HG03280 (cell line): ENCODE results near the gene STAM.

ENCODE experiments used
- ATAC-seq: cut with Tn5 transposase; IDR thresholded peaks from one replicate; pipeline ENCODE4 v1.9.1; 2021; ENCODE audit warnings: mild to moderate bottlenecking, moderate library complexity; ENCODE audit not compliant: unreplicated experiment

The STAM gene

GRCh38 chr10:17758200-17758599, 114.2 kb downstream of the STAM start:
- no peak for ATAC-seq

GRCh38 chr10:17758896-17759295, 114.9 kb downstream of the STAM start:
- no peak for ATAC-seq

- ATAC-seq: no peak
Measured at GRCh38 chr10:17764142-17764541, 120.2 kb downstream of the STAM start.

- no peak for ATAC-seq
Measured at GRCh38 chr10:17765602-17766001, 121.7 kb downstream of the STAM start.
